Mesenchymal stem cell (in vitro differentiated cells and primary cell): ENCODE results near the gene ELFN1.

Experiments
- DNase-seq: peaks from one replicate; pipeline ENCODE4 v3.0.0-alpha.2; 2013
- H2AFZ ChIP-seq: one replicate; pipeline ENCODE4 v1.6.1; 2013; ENCODE audit warnings: low read depth, mild to moderate bottlenecking, control low read depth, inconsistent platforms, low read length, moderate library complexity
- H2AK5ac ChIP-seq: 2 replicates; pipeline ENCODE4 v1.6.1; 2013; ENCODE audit warnings: low read length, moderate library complexity, mild to moderate bottlenecking, inconsistent platforms; ENCODE audit not compliant: severe bottlenecking
- H2BK120ac ChIP-seq: one replicate; pipeline ENCODE4 v1.6.1; 2013; ENCODE audit warnings: low read depth, mild to moderate bottlenecking, inconsistent platforms, low read length, moderate library complexity
- H2BK12ac ChIP-seq, 2 experiments: one replicate each; pipeline ENCODE4 v1.6.1; 2013; ENCODE audit warnings: inconsistent platforms in 2 of 2, low read length in 2 of 2, mild to moderate bottlenecking in 2 of 2, moderate library complexity in 2 of 2, control low read depth in 1 of 2
- H2BK15ac ChIP-seq: one replicate; pipeline ENCODE4 v1.6.1; 2013; ENCODE audit warnings: mild to moderate bottlenecking, low read depth, inconsistent platforms; ENCODE audit not compliant: poor library complexity, severe bottlenecking
- H2BK5ac ChIP-seq: 2 replicates; pipeline ENCODE4 v1.6.1; 2013; ENCODE audit warnings: low read depth, mild to moderate bottlenecking, low read length, control low read depth, inconsistent platforms; ENCODE audit not compliant: poor library complexity, severe bottlenecking
- H3K14ac ChIP-seq, 2 experiments: one replicate each; pipeline ENCODE4 v1.6.1; 2013; ENCODE audit warnings: inconsistent platforms in 2 of 2, low read length in 2 of 2, control low read depth in 1 of 2, mild to moderate bottlenecking in 1 of 2, moderate library complexity in 1 of 2
- H3K18ac ChIP-seq, 2 experiments: one replicate each; pipeline ENCODE4 v1.6.1; 2013; ENCODE audit warnings: inconsistent platforms in 2 of 2, low read length in 2 of 2, control low read depth in 1 of 2, low read depth in 1 of 2, mild to moderate bottlenecking in 1 of 2
- H3K23ac ChIP-seq, 2 experiments: one replicate each; pipeline ENCODE4 v1.6.1; 2013; ENCODE audit warnings: inconsistent platforms in 2 of 2, low read length in 2 of 2, mild to moderate bottlenecking in 2 of 2, moderate library complexity in 2 of 2, control low read depth in 1 of 2
- H3K27ac ChIP-seq: 2 replicates; pipeline ENCODE4 v1.5.1; 2013; ENCODE audit warnings: mild to moderate bottlenecking, moderate library complexity, low read length, control low read depth, inconsistent platforms; ENCODE audit not compliant: poor library complexity, severe bottlenecking
- H3K27me3 ChIP-seq, 2 experiments: 2 replicates each; pipeline versions ENCODE4 v1.6.1 to v1.7.0; 2013; ENCODE audit warnings: low read length in 2 of 2, mild to moderate bottlenecking in 2 of 2, moderate library complexity in 2 of 2, control low read depth in 1 of 2, inconsistent platforms in 1 of 2; ENCODE audit not compliant: control insufficient read depth in 1 of 2, insufficient read depth in 1 of 2
- H3K36me3 ChIP-seq, 2 experiments: 2 replicates each; pipeline versions ENCODE4 v1.6.1 to v1.7.0; 2013; ENCODE audit warnings: low read length in 2 of 2, control low read depth in 1 of 2, inconsistent platforms in 1 of 2, low read depth in 1 of 2, mild to moderate bottlenecking in 1 of 2; ENCODE audit not compliant: insufficient read depth in 2 of 2, control insufficient read depth in 1 of 2
- H3K4ac ChIP-seq, 2 experiments: one replicate each; pipeline ENCODE4 v1.6.1; 2013; ENCODE audit warnings: inconsistent platforms in 2 of 2, low read length in 2 of 2, mild to moderate bottlenecking in 2 of 2, moderate library complexity in 2 of 2, control low read depth in 1 of 2, low read depth in 1 of 2
- H3K4me1 ChIP-seq: 2 replicates; pipeline ENCODE4 v1.6.1; 2013; ENCODE audit warnings: low read depth, low read length, control low read depth; ENCODE audit not compliant: control insufficient read depth, insufficient read depth
- H3K4me2 ChIP-seq: 2 replicates; pipeline ENCODE4 v1.6.1; 2013; ENCODE audit warnings: low read length, mild to moderate bottlenecking, inconsistent platforms; ENCODE audit not compliant: poor library complexity, severe bottlenecking
- H3K4me3 ChIP-seq, 2 experiments: 2 replicates each; pipeline versions ENCODE4 v1.5.1 to v1.7.0; 2013; ENCODE audit warnings: low read length in 2 of 2, mild to moderate bottlenecking in 2 of 2, control low read depth in 1 of 2, low read depth in 1 of 2; ENCODE audit not compliant: insufficient read depth in 1 of 2
- H3K79me1 ChIP-seq: replicated peaks from 2 replicates; pipeline ENCODE4 v1.6.1; 2013; ENCODE audit warnings: mild to moderate bottlenecking, control low read depth, low read length, inconsistent platforms; ENCODE audit not compliant: poor library complexity, severe bottlenecking
- H3K9ac ChIP-seq: 2 replicates; pipeline ENCODE4 v1.7.0; 2013; ENCODE audit warnings: mild to moderate bottlenecking, low read length, moderate library complexity
- H3K9me3 ChIP-seq: 2 replicates; pipeline ENCODE4 v1.7.0; 2013; ENCODE audit warnings: mild to moderate bottlenecking, low read length; ENCODE audit not compliant: control insufficient read depth
- H4K8ac ChIP-seq: one replicate; pipeline ENCODE4 v1.6.1; 2013; ENCODE audit warnings: inconsistent platforms, mild to moderate bottlenecking, low read length, moderate library complexity
- H4K91ac ChIP-seq: one replicate; pipeline ENCODE4 v1.6.1; 2013; ENCODE audit warnings: mild to moderate bottlenecking, low read length, inconsistent platforms
- WGBS: methylation state at CpG from one replicate; pipeline ENCODE4 v1.1.7; 2013; ENCODE audit warnings: mixed read lengths; 5-methylcytosine and 5-hydroxymethylcytosine counted together

Gene ELFN1

DNA sequence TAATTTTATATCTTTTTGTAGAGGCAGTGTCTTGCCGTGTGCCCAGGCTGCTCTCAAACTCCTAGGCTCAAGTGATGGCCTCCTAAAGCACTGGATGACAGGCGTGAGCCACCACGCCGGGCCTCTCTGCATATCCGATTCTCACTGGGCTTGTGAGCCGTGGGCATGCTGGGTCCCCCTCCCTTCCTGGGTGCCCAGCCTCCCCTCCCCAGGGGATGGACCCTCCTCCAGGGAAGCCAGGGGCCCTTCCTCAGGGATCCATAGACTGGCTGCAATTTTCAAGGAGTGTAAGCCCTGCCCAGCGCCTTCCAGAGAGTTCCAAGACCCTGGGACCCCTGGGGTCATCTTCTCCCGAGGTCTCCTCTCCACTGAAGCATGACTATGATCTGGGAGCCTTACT, 23.7 kb upstream of the ELFN1 start:
- peaks cover 2% of the 10 kb centered on the region for H3K4me1 ChIP-seq
- no peak overlapping the region for H2BK15ac ChIP-seq
- no peak for DNase-seq
- no peak overlapping the region for H2AK5ac ChIP-seq
- H4K91ac ChIP-seq, result no peak overlapping the region
- H2AFZ ChIP-seq, result no peak overlapping the region
- WGBS, result 87% methylated on average over 8 of the region's 8 CpGs
- no peak overlapping the region for H3K23ac ChIP-seq
- H3K27me3 ChIP-seq, result peaks cover 55 to 89% of the 10 kb centered on the region in 2 experiments
- no peaks in the 10 kb centered on the region for H3K36me3 ChIP-seq
- H3K18ac ChIP-seq, result no peak overlapping the region
- H2BK12ac ChIP-seq, result no peak overlapping the region
- no peak overlapping the region for H3K4ac ChIP-seq
- no peak overlapping the region for H3K9ac ChIP-seq
- H3K27ac ChIP-seq, result no peak overlapping the region
- H2BK120ac ChIP-seq, result no peak overlapping the region
- no peaks in the 10 kb centered on the region for H3K9me3 ChIP-seq
- no peak overlapping the region for H4K8ac ChIP-seq
- no peak overlapping the region for H3K4me2 ChIP-seq
- no peaks in the 10 kb centered on the region for H3K79me1 ChIP-seq
- no peak overlapping the region for H3K4me3 ChIP-seq
- H2BK5ac ChIP-seq, result no peak overlapping the region
- no peak overlapping the region for H3K14ac ChIP-seq

DNA sequence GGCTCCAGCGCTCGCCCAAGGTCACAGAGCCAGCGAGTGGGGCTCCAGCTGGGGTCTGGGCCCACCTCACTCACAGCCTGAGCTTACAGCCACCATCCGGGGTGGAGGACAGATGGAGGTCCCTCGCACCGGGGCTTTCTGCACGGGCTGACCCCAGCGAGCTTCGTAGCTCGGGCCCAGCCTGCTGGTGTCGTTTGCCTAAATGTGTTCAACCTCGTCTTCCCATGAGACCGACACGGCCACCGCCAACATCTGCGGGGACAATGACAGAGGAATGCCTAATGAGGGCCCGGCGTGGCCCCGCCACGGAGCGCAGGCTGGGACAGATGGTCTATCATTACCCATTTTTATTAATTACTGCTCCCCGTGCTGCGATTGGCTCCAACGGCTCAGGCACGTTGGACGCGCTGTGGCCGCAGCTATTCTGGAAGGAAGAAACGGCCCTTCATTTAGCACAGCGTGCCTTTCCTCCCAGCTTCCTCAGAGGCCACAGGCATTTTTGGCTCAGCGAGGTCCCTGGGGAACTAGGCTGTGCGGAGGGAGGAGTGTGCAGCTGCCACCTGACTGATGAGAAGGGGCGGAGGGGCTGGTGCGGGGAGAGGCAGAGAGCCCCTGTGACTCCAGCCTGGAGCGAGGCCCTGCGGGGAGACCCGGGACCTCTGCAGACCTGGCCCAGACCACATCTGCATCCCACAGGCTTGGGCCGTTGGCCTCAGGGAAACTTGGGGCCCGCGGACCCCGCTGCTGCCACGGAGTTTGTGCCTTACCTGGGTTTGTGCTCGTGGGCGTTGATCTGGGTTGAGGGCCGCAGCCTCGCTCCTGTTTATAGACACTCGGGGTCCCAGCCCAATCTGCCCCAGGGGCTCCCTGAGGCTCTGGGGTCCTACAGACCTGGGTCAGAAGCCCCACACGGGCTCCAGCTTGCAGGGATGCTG, 22.9 kb upstream of the ELFN1 start:
- Histone ChIP-seq H3K9ac (no peak overlapping the region), H3K18ac (no peak overlapping the region), H3K4me3 (no peak overlapping the region), H3K9me3 (no peaks in the 10 kb centered on the region), H2AK5ac (no peak overlapping the region), H3K23ac (no peak overlapping the region), H4K91ac (no peak overlapping the region), H3K4me2 (no peak overlapping the region), H3K36me3 (no peaks in the 10 kb centered on the region), H3K27ac (no peak overlapping the region), H2AFZ (no peak overlapping the region), H2BK15ac (no peak overlapping the region), H3K4me1 (peaks cover 2% of the 10 kb centered on the region), H3K79me1 (no peaks in the 10 kb centered on the region), H3K14ac (no peak overlapping the region), H2BK5ac (no peak overlapping the region), H2BK120ac (no peak overlapping the region), H3K4ac (no peak overlapping the region), H3K27me3 (peaks cover 47 to 89% of the 10 kb centered on the region in 2 experiments), H4K8ac (no peak overlapping the region), H2BK12ac (no peak overlapping the region)
- DNase-seq, result no peak
- 89% methylated on average over 48 of the region's 48 CpGs for WGBS

DNA sequence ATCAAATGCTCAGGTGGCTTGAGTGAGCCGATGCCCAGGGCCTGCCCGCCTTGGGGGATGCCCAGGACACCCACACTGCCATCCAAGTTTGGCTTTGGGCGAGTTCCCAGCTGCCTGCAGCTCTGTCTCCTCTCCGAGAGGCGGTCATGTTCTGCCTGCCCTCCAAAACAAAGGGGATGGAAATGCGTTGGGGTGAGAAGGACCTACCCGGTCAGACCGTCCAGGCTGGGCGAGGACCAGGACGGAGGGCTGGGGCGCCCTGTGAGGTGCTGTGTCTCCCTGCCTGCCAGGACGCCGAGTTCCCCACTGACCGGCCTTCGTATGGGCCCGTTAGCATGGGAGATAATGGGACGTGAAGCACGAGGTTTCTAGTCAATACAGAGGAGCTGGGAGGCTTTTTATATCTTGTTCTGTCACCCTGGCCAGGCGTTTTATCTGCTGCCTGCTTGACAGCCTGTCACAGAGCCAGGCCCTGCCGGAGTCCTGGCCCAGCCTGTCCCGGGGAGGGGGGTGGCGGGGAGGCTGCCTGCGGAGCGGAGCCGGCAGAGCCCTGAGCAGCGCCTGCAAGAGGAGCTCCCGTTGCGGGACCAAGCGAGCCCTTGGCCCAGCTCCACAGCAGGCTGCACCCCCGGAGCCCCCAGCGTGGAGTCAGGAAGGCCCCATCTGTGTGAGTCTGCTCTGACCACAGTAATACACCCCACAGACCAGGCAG, 22.0 kb upstream of the ELFN1 start:
- WGBS, result 61% methylated on average over 29 of the region's 31 CpGs
- Histone ChIP-seq H3K4me1 (peaks cover 2% of the 10 kb centered on the region), H2BK15ac (no peak overlapping the region), H4K8ac (no peak overlapping the region), H3K9me3 (no peaks in the 10 kb centered on the region), H3K9ac (peak overlapping the region; percentile 36), H2AFZ (no peak overlapping the region), H2BK5ac (no peak overlapping the region), H3K27ac (no peak overlapping the region), H3K23ac (peak overlapping the region in 1 of 2 experiments; percentile 95), H2BK120ac (no peak overlapping the region), H3K27me3 (peaks cover 44 to 82% of the 10 kb centered on the region in 2 experiments), H2AK5ac (no peak overlapping the region), H3K36me3 (no peaks in the 10 kb centered on the region), H4K91ac (no peak overlapping the region), H3K4me2 (no peak overlapping the region), H3K79me1 (no peaks in the 10 kb centered on the region), H3K4me3 (peak overlapping the region in 1 of 2 experiments; percentile 36), H3K18ac (no peak overlapping the region), H3K14ac (no peak overlapping the region), H2BK12ac (no peak overlapping the region), H3K4ac (no peak overlapping the region)
- no peak for DNase-seq

DNA sequence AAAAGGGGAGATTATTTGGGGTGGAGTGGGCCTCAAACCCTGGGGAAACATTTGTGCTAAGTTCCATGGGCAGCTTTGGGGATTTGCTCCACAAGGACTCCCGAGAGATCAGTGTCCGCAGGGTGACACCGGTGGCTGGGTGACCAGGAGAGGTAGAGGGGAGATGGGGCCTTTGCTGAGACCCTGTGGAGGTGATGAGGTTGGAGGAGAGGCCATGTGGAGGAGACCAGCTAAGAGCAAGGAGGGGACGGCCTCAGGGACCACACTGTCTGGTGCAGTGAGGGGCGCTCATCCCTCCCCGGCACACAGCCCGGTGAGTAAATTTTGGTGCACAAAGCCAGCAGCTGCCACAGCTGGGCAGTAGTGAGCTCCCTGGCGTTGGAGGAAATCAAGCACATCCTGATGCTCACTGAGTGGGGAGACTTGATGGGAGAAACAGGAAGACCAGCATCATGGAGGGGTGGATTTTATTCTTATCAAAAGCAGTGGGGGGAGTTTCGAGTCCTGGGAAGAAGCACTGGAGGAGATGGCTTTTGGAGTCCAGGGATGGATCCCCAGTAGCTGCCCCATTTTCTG, 20.2 kb upstream of the ELFN1 start:
- H3K18ac ChIP-seq, result no peak overlapping the region
- no peaks in the 10 kb centered on the region for H3K79me1 ChIP-seq
- no peaks in the 10 kb centered on the region for H3K9me3 ChIP-seq
- H4K91ac ChIP-seq, result no peak overlapping the region
- H3K9ac ChIP-seq, result no peak overlapping the region
- no peak overlapping the region for H3K14ac ChIP-seq
- H2AK5ac ChIP-seq, result no peak overlapping the region
- DNase-seq, result no peak
- peak overlapping the region in 1 of 2 experiments; percentile 7 for H3K4me3 ChIP-seq
- peaks cover 39 to 78% of the 10 kb centered on the region in 2 experiments for H3K27me3 ChIP-seq
- no peak overlapping the region for H2BK12ac ChIP-seq
- H3K27ac ChIP-seq, result no peak overlapping the region
- H2BK15ac ChIP-seq, result no peak overlapping the region
- H4K8ac ChIP-seq, result peak overlapping the region; percentile 56
- no peak overlapping the region for H3K4ac ChIP-seq
- H2BK120ac ChIP-seq, result no peak overlapping the region
- H2BK5ac ChIP-seq, result no peak overlapping the region
- H3K4me1 ChIP-seq, result peaks cover 2% of the 10 kb centered on the region
- no peak overlapping the region for H2AFZ ChIP-seq
- no peaks in the 10 kb centered on the region for H3K36me3 ChIP-seq
- 94% methylated on average over 9 of the region's 9 CpGs for WGBS
- no peak overlapping the region for H3K23ac ChIP-seq
- no peak overlapping the region for H3K4me2 ChIP-seq
